HEK293T (cell line): ENCODE measurements around the gene COMMD1.

Experiments used
- BHLHE40 ChIP-seq: fragments of 450-650 bp; IDR thresholded peaks from 2 replicates; pipeline ENCODE4 v1.6.1; 2016; ENCODE audit warnings: mild to moderate bottlenecking, moderate library complexity, borderline replicate concordance
- CTBP1 ChIP-seq: fragments of 450-650 bp; IDR thresholded peaks from 2 replicates; pipeline ENCODE4 v1.6.1; 2016; ENCODE audit warnings: borderline replicate concordance
- ELF4 ChIP-seq: fragments of 450-650 bp; IDR thresholded peaks from 2 replicates; pipeline ENCODE4 v1.6.1; 2017; ENCODE audit warnings: antibody characterized with exemption
- FOXA1 ChIP-seq: fragments of 450-650 bp; IDR thresholded peaks from 2 replicates; pipeline ENCODE4 v1.6.1; 2016; ENCODE audit warnings: mild to moderate bottlenecking
- FOXK2 ChIP-seq: fragments of 450-650 bp; IDR thresholded peaks from 2 replicates; pipeline ENCODE4 v1.6.1; 2016; ENCODE audit warnings: mild to moderate bottlenecking
- FOXM1 ChIP-seq: fragments of 450-650 bp; IDR thresholded peaks from 2 replicates; pipeline ENCODE4 v1.6.1; 2017; ENCODE audit warnings: mild to moderate bottlenecking, borderline replicate concordance
- HDGF ChIP-seq: fragments of 450-650 bp; IDR thresholded peaks from 2 replicates; pipeline ENCODE4 v1.6.1; 2017; ENCODE audit warnings: antibody characterized with exemption, borderline replicate concordance
- NFRKB ChIP-seq: fragments of 450-650 bp; IDR thresholded peaks from 2 replicates; pipeline ENCODE4 v1.6.1; 2016; ENCODE audit warnings: mild to moderate bottlenecking, moderate library complexity
- SP1 ChIP-seq: fragments of 450-650 bp; IDR thresholded peaks from 2 replicates; pipeline ENCODE4 v1.6.1; 2017
- SUZ12 ChIP-seq: fragments of 450-650 bp; IDR thresholded peaks from 2 replicates; pipeline ENCODE4 v1.6.1; 2016; ENCODE audit warnings: mild to moderate bottlenecking
- TARDBP ChIP-seq: fragments of 450-650 bp; IDR thresholded peaks from 2 replicates; pipeline ENCODE4 v1.6.1; 2016
- ZNF384 ChIP-seq: fragments of 450-650 bp; IDR thresholded peaks from 2 replicates; pipeline ENCODE4 v1.6.1; 2016
- TF ChIP-seq, protein P1 (sequence below): fragments of 450-650 bp; IDR thresholded peaks from 2 replicates; pipeline ENCODE4 v1.6.1; 2016

DNA sequence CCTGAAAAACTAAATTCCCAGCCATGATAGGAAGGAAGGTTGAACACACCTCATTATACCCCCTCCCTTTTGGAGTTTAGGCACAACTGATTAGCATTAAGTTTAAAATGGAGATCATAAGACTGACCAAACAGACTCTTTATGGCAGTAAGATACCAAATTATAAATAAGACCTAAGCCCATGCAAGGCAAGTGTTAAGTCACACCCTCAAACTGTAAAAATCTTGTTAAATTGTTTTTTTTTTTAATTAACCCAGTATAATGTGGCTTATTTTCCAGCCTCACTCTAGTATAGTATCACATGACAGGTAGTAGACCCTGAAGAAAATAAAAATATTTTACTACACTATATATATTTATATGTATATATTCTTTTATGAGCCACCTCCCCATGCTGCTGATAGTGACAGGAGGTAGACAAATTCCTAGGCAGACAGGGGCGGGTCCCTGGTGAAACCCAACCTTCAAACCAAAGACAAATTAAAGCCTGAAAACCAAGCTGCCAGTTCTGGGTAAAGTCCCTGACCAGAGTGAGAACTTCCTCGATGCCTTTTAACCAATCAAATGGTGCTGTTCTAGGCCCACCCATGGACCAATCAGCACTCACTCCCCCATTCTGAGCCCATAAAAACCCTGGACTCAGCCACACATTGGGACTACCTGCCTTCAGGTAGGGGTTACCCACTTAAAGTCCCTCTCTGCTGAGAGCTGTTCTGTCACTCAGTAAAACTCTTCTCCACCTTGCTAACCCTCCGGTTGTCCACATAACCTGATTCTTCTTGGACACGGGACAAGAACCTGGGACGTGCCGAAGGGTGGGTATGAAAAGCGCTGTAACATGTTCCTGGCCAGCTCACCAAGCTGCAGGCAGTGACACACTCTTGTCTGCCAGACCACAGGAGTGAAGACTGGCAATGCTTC, 166.5 kb downstream of the COMMD1 start:
- no peak for TF ChIP-seq FOXA1
- no peak for TF ChIP-seq NFRKB
- no peak for TF ChIP-seq SP1
- no peak for TF ChIP-seq FOXK2
- no peak for TF ChIP-seq ZNF384
- TF ChIP-seq ELF4, result no peak
- TF ChIP-seq, protein P1, sequence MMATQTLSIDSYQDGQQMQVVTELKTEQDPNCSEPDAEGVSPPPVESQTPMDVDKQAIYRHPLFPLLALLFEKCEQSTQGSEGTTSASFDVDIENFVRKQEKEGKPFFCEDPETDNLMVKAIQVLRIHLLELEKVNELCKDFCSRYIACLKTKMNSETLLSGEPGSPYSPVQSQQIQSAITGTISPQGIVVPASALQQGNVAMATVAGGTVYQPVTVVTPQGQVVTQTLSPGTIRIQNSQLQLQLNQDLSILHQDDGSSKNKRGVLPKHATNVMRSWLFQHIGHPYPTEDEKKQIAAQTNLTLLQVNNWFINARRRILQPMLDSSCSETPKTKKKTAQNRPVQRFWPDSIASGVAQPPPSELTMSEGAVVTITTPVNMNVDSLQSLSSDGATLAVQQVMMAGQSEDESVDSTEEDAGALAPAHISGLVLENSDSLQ, result no peak
- no peak for TF ChIP-seq SUZ12
- no peak for TF ChIP-seq CTBP1
- TF ChIP-seq TARDBP, result no peak
- no peak for TF ChIP-seq BHLHE40
- TF ChIP-seq FOXM1, result no peak
- no peak for TF ChIP-seq HDGF
